Astrocyte (in vitro differentiated cells and primary cell): ENCODE results near the gene CYP4A22. TPM values are rescaled to one million over a fixed set of nuclear protein-coding genes. Genes with fewer than 3 reads are reported as not detected.

Experiments used
- DNase-seq: peaks from one replicate; pipeline ENCODE4 v3.0.0-alpha.2; 2010; ENCODE audit warnings: low read depth
- FAIRE-seq: peaks from 2 replicates; lab custom pipeline; 2011; peaks lifted over from hg19 to GRCh38; lab: Jason Lieb, UNC
- H2AFZ ChIP-seq: 2 replicates; pipeline ENCODE4 v1.6.0; 2012; ENCODE audit warnings: low read depth, low read length, inconsistent platforms
- H3K27ac ChIP-seq: 2 replicates; pipeline ENCODE4 v1.5.1; 2011; ENCODE audit warnings: low read depth, low read length, inconsistent platforms
- H3K27me3 ChIP-seq: 2 replicates; pipeline ENCODE4 v1.6.0; 2011; ENCODE audit warnings: low read length, inconsistent platforms; ENCODE audit not compliant: insufficient read depth
- H3K36me3 ChIP-seq: 2 replicates; pipeline ENCODE4 v1.5.1; 2011; ENCODE audit warnings: low read length, inconsistent platforms; ENCODE audit not compliant: insufficient read depth
- H3K4me1 ChIP-seq: 2 replicates; pipeline ENCODE4 v1.5.1; 2011; ENCODE audit warnings: low read length, inconsistent platforms; ENCODE audit not compliant: insufficient read depth
- H3K4me2 ChIP-seq: 2 replicates; pipeline ENCODE4 v1.6.0; 2012; ENCODE audit warnings: low read length, inconsistent platforms
- H3K4me3 ChIP-seq: 2 replicates; pipeline ENCODE4 v1.5.1; 2011; ENCODE audit warnings: low read depth, mild to moderate bottlenecking, low read length, inconsistent platforms; ENCODE audit not compliant: insufficient read depth
- H3K79me2 ChIP-seq: 2 replicates; pipeline ENCODE4 v1.6.0; 2012; ENCODE audit warnings: mild to moderate bottlenecking, low read length, inconsistent platforms; ENCODE audit not compliant: insufficient read depth
- H3K9ac ChIP-seq: 2 replicates; pipeline ENCODE4 v1.6.0; 2012; ENCODE audit warnings: mild to moderate bottlenecking, low read length, inconsistent platforms
- H3K9me3 ChIP-seq: 2 replicates; pipeline ENCODE4 v1.5.1; 2012; ENCODE audit warnings: low read depth, mild to moderate bottlenecking, low read length, inconsistent platforms; ENCODE audit not compliant: insufficient read depth
- H4K20me1 ChIP-seq: 2 replicates; pipeline ENCODE4 v1.6.0; 2012; ENCODE audit warnings: low read length, inconsistent platforms; ENCODE audit not compliant: insufficient read depth
- H3K27ac Mint-ChIP-seq: one replicate; pipeline ENCODE4 v1.8.0; 2021; ENCODE audit warnings: mild to moderate bottlenecking, mixed read lengths; ENCODE audit not compliant: unreplicated experiment
- H3K27me3 Mint-ChIP-seq: one replicate; pipeline ENCODE4 v1.8.0; 2021; ENCODE audit warnings: low read depth, mixed read lengths; ENCODE audit not compliant: unreplicated experiment
- H3K36me3 Mint-ChIP-seq: one replicate; pipeline ENCODE4 v1.8.0; 2021; ENCODE audit warnings: low read depth, mixed read lengths; ENCODE audit not compliant: unreplicated experiment
- H3K4me1 Mint-ChIP-seq: one replicate; pipeline ENCODE4 v1.8.0; 2021; ENCODE audit warnings: low read depth, mixed read lengths; ENCODE audit not compliant: unreplicated experiment
- H3K4me3 Mint-ChIP-seq: one replicate; pipeline ENCODE4 v1.8.0; 2021; ENCODE audit warnings: mild to moderate bottlenecking, moderate library complexity, mixed read lengths; ENCODE audit not compliant: unreplicated experiment
- H3K9me3 Mint-ChIP-seq: one replicate; pipeline ENCODE4 v1.8.0; 2021; ENCODE audit warnings: mild to moderate bottlenecking, mixed read lengths; ENCODE audit not compliant: unreplicated experiment
- EZH2 ChIP-seq: IDR thresholded peaks from 2 replicates; pipeline ENCODE4 v1.6.1; 2012; ENCODE audit warnings: mild to moderate bottlenecking, low read length, inconsistent platforms; ENCODE audit not compliant: insufficient read depth
- total RNA-seq: library from RNA; stranded (reverse); gene quantifications from 2 replicates; pipeline ENCODE4 v1.2.1, GENCODE V29; 2021
- TF ChIP-seq, protein P1 (sequence below): IDR thresholded peaks from 2 replicates; pipeline ENCODE4 v1.5.1; 2011; ENCODE audit warnings: low read depth, mild to moderate bottlenecking, inconsistent platforms, low read length, moderate library complexity; ENCODE audit not compliant: insufficient read depth

CYP4A22 gene
- total RNA-seq, 1 donor from 2014 or later = not detected

DNA sequence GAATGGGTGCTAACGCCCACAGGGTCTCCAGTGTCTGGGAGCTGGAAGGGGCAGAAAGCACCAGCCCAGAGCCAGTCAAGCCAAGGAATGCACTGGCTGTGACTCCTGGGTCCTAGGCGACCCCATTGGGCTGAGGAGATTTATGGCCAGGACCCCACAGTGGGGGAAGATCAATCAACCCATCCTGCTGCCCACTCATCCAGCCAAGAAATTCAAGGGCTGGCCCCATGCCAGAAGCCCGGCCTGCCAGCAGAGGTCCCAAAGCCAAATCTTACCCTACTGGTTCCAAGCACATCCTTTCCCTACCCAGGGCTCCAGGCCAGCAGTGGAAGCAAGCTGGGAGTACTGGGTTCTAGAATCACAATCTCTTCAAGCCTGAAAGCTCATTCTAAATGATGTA, 59.4 kb downstream of the CYP4A22 start:
- TF ChIP-seq, protein P1, sequence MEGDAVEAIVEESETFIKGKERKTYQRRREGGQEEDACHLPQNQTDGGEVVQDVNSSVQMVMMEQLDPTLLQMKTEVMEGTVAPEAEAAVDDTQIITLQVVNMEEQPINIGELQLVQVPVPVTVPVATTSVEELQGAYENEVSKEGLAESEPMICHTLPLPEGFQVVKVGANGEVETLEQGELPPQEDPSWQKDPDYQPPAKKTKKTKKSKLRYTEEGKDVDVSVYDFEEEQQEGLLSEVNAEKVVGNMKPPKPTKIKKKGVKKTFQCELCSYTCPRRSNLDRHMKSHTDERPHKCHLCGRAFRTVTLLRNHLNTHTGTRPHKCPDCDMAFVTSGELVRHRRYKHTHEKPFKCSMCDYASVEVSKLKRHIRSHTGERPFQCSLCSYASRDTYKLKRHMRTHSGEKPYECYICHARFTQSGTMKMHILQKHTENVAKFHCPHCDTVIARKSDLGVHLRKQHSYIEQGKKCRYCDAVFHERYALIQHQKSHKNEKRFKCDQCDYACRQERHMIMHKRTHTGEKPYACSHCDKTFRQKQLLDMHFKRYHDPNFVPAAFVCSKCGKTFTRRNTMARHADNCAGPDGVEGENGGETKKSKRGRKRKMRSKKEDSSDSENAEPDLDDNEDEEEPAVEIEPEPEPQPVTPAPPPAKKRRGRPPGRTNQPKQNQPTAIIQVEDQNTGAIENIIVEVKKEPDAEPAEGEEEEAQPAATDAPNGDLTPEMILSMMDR = no peak
- no peak for TF ChIP-seq EZH2
- H3K36me3 ChIP-seq = no peaks in the 10 kb centered on the region

DNA sequence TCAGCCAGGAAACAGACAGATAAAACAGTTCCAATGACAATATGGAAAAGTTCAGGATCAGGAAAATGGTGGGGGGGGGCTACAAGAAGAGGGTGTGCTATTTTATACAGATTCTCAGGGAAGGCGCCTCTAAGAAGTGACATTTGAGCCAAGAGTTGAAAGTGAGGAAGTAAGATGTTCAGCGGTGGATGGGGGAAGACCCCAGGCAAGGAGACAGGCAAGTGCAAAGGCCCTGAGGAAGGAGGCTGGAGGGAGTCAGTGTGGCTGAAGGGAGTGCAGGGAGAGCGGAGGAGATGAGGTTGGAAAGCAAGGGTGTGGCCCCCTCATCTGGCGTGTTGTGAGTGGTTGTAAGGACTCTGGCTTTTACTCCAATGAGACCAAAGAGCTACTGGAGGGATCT, 61.0 kb downstream of the CYP4A22 start:
- Histone ChIP-seq H2AFZ (no peak overlapping the region), H3K4me2 (no peak overlapping the region), H3K79me2 (no peaks in the 10 kb centered on the region), H3K4me1 (no peaks in the 10 kb centered on the region), H3K9ac (no peak overlapping the region), H3K9me3 (no peaks in the 10 kb centered on the region), H4K20me1 (no peaks in the 10 kb centered on the region), H3K27me3 (peaks cover 17% of the 10 kb centered on the region), H3K4me3 (no peak overlapping the region), H3K36me3 (no peaks in the 10 kb centered on the region), H3K27ac (no peak overlapping the region)
- FAIRE-seq = no peak
- Mint-ChIP-seq H3K36me3 (no peaks in the 10 kb centered on the region), H3K27me3 (peaks cover 39% of the 10 kb centered on the region), H3K9me3 (peaks cover 2% of the 10 kb centered on the region), H3K4me3 (peak overlapping the region; percentile 11), H3K4me1 (peaks cover 5% of the 10 kb centered on the region), H3K27ac (no peak overlapping the region)
- DNase-seq = no peak
- no peak for TF ChIP-seq EZH2
- TF ChIP-seq, protein P1 = no peak

More for the DNA sequence above, 59.4 kb downstream of the CYP4A22 start:
- no peaks in the 10 kb centered on the region for H3K79me2 ChIP-seq
- Mint-ChIP-seq H3K27ac (no peak overlapping the region), H3K36me3 (no peaks in the 10 kb centered on the region), H3K9me3 (no peaks in the 10 kb centered on the region), H3K4me3 (no peak overlapping the region), H3K4me1 (peaks cover 15% of the 10 kb centered on the region), H3K27me3 (peaks cover 42% of the 10 kb centered on the region)
- no peaks in the 10 kb centered on the region for H3K4me1 ChIP-seq
- FAIRE-seq (no peak), DNase-seq (no peak)
- H2AFZ ChIP-seq = no peak overlapping the region
- H3K4me3 ChIP-seq = no peak overlapping the region
- no peak overlapping the region for H3K9ac ChIP-seq
- no peaks in the 10 kb centered on the region for H4K20me1 ChIP-seq
- H3K27me3 ChIP-seq = peaks cover 17% of the 10 kb centered on the region
- H3K4me2 ChIP-seq = no peak overlapping the region
- H3K27ac ChIP-seq = no peak overlapping the region
- no peaks in the 10 kb centered on the region for H3K9me3 ChIP-seq

Other genes with a start within 250 kb of the CYP4A22 start
- gene CYP4A11, start 196.0 kb upstream of the CYP4A22 start, total RNA-seq = not detected in 2 replicates
- 0.24 TPM in 1 of 2 replicates, not detected in the other for gene CYP4X1, start 113.8 kb upstream of the CYP4A22 start, total RNA-seq
- gene CYP4Z1, start 70.2 kb upstream of the CYP4A22 start, total RNA-seq = not detected in 2 replicates
- gene PDZK1IP1, start 52.6 kb downstream of the CYP4A22 start, total RNA-seq = 0.34 TPM in 1 of 2 replicates, not detected in the other
- 0.14 and 0.17 TPM in 2 replicates for gene TAL1, start 94.8 kb downstream of the CYP4A22 start, total RNA-seq
- 5.1 and 8.8 TPM in 2 replicates for gene STIL, start 176.7 kb downstream of the CYP4A22 start, total RNA-seq
- 136 and 143 TPM in 2 replicates for gene CMPK1, start 196.3 kb downstream of the CYP4A22 start, total RNA-seq